Lower leg skin (tissue), 4 donors: ENCODE measurements around the gene OPTC. TPM values are rescaled to one million over a fixed set of nuclear protein-coding genes. Genes with fewer than 3 reads are reported as not detected.
"Not testable (repeated sequence)": the region's sequence is repeated elsewhere in the genome, so short reads cannot be mapped to it uniquely, and the experiment has no call there.

ENCODE experiments used
- DNase-seq, 2 donors: peaks; one replicate each; pipeline ENCODE4 v3.0.0-alpha.2; 2019; ENCODE audit warnings: low spot score in 2 of 2
- H3K4me3 ChIP-seq: fragments of 200-600 bp; sonication (generic); 2 replicates; pipeline ENCODE4 v1.5.1; 2017; ENCODE audit warnings: mild to moderate bottlenecking, low read depth; ENCODE audit not compliant: poor library complexity, severe bottlenecking
- POLR2A ChIP-seq, 2 donors: fragments of 450-650 bp; IDR thresholded peaks; one replicate each; pipeline ENCODE4 v1.6.1; 2016 to 2017; ENCODE audit warnings: antibody characterized with exemption in 2 of 2, mild to moderate bottlenecking in 1 of 2, moderate library complexity in 1 of 2
- WGBS, 2 donors: methylation state at CpG; one replicate each; pipeline ENCODE4 v1.1.5; 2018; 5-methylcytosine and 5-hydroxymethylcytosine counted together
- intact Hi-C: fragments of 100-400 bp; cut with DNase I; formaldehyde crosslinking; loops from one replicate; pipeline ENCODE4 v1.15.0; 2023; ENCODE audit warnings: low total_unique reads
- total RNA-seq, 4 donors: library from RNA; depleted of rRNA; stranded (reverse); fragments of >200 nt; gene quantifications; one replicate each; pipeline ENCODE4 v1.1.0, GENCODE V29; 2016
- TF ChIP-seq, protein P1 (sequence below), 3 donors: fragments of 450-650 bp; IDR thresholded peaks; one replicate each; pipeline ENCODE4 v1.5.1; 2016; ENCODE audit warnings: antibody characterized with exemption in 3 of 3, mild to moderate bottlenecking in 3 of 3, moderate library complexity in 2 of 3

OPTC gene
- total RNA-seq, 4 donors from 2014 or later = not detected

DNA sequence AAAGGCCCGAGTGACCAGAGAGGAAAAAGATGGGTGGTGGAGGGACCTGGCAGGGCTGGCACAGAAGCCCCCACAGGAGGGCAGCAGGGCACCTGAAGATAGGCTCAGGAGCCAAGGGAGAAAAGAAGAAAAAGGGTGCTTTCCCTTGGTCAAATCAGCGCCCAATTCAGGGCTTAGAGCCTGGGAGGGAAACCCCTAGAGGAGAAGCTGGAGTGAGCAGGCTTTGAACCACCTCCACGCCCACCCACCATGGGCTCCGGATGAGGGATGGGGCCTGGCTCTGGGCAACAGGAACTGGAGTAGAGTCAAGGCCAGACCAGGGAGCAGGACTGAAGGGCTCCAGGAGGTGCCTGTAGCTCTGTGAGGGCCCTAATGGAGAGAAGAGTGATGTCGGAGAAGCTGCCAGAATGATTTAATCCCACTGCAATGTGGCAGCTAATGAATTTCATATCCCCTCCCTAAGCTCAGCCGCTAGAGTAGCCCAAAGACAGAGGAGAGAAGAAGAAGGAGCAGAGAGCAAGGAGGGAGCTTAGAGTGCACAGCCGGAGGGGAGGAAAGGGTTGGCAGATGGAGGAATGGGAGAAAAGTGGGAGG lies 30.4 kb upstream of the OPTC start:
- no peak overlapping the region for H3K4me3 ChIP-seq
- intact Hi-C loops = no loop called here
- DNase-seq = peak in 1 of 2 donors; percentile 85
- no peak for TF ChIP-seq POLR2A (IDR thresholded peaks at IDR 0.05)
- TF ChIP-seq, protein P1, sequence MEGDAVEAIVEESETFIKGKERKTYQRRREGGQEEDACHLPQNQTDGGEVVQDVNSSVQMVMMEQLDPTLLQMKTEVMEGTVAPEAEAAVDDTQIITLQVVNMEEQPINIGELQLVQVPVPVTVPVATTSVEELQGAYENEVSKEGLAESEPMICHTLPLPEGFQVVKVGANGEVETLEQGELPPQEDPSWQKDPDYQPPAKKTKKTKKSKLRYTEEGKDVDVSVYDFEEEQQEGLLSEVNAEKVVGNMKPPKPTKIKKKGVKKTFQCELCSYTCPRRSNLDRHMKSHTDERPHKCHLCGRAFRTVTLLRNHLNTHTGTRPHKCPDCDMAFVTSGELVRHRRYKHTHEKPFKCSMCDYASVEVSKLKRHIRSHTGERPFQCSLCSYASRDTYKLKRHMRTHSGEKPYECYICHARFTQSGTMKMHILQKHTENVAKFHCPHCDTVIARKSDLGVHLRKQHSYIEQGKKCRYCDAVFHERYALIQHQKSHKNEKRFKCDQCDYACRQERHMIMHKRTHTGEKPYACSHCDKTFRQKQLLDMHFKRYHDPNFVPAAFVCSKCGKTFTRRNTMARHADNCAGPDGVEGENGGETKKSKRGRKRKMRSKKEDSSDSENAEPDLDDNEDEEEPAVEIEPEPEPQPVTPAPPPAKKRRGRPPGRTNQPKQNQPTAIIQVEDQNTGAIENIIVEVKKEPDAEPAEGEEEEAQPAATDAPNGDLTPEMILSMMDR (IDR thresholded peaks at IDR 0.05) = no peak
- 60 to 61% methylated on average over 7 of the region's 7 CpGs for WGBS, 2 donors

DNA sequence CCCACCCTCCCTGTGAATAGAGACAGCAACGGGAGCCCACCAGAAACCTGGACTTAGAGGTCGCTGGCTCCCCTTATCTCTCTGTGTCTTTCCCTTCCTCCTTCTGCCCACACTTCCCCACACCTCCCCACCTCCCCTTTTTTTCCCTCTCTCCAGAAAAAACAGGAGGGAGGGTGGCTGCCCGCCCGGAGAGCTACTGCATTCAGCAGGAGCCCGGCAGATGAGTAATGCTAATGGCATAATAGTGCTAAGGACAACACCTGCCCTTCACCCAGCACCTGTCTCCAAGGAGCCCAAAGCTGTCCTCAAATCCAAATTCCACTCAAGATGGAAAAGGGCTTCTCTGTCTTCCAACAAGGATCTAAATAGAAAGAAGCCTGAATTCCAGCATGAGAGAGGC lies 29.7 kb upstream of the OPTC start:
- intact Hi-C loops = no loop called here
- H3K4me3 ChIP-seq = no peak overlapping the region
- WGBS, 2 donors = 45 to 57% methylated on average over 5 of the region's 5 CpGs
- peak in 1 of 2 donors; percentile 91 for DNase-seq
- no peak for TF ChIP-seq POLR2A (IDR thresholded peaks at IDR 0.05)
- TF ChIP-seq, protein P1 (IDR thresholded peaks at IDR 0.05) = no peak

DNA sequence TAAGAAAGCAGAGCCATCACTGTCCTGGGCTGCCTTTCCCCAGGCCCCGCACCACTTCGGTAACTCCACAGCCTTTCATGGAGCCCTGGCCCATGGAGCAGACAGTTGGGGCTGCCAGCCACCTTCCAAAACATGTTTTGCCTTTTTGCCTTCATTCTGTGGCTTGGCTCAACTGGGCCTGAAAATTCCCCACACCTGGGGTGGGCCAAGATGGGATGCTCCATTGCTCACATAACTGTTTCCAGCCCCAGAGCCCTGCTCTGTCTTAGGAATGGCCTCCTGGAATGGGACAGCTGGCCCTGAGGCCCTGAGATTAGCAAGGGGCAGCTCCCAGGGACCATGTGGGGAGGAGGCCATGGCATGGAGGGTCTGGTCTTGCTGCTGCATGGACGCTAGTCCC lies 29.2 kb upstream of the OPTC start:
- intact Hi-C loops = no loop called here
- no peak overlapping the region for H3K4me3 ChIP-seq
- peak in 1 of 2 donors; percentile 83 for DNase-seq
- TF ChIP-seq POLR2A (IDR thresholded peaks at IDR 0.05) = no peak
- TF ChIP-seq, protein P1 (IDR thresholded peaks at IDR 0.05) = no peak
- 88 to 93% methylated on average over 3 of the region's 3 CpGs for WGBS, 2 donors

DNA sequence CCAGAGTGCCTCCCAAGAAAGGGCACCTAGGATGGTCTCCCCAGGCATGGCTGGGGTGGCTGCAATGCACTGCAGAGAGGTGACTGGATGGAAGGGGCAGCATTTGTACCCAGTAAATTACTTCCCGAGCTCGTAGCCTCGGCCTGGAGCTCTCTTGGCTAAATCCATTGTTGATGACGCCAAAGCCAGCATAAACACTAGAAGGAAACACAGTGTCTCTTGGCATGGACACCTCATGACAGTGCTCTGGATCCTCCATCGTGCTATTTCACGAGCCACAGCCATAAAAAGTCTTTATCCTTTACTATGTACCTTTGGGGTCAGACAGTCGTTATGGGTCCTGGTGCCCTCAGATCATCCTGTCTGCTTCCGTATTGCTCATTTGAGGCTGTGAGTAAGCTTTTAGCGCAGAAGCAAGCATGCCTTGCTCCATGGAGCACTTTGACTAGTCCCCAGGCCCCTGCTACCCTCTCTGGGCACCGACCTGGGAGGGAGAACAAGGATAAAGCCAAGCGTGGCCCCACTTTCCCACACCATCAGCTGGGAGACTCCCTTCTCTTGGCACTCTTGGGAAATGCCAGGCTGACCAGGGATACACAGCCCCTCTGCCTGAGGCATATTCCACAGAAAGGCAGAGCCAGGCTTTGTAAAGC lies 28.7 kb upstream of the OPTC start:
- peak; percentile 70 to 87 for DNase-seq
- H3K4me3 ChIP-seq = no peak overlapping the region
- 60 to 63% methylated on average over 11 of the region's 11 CpGs for WGBS, 2 donors
- no peak for TF ChIP-seq POLR2A (IDR thresholded peaks at IDR 0.05)
- TF ChIP-seq, protein P1 (IDR thresholded peaks at IDR 0.05) = no peak
- intact Hi-C loops = no loop called here

DNA sequence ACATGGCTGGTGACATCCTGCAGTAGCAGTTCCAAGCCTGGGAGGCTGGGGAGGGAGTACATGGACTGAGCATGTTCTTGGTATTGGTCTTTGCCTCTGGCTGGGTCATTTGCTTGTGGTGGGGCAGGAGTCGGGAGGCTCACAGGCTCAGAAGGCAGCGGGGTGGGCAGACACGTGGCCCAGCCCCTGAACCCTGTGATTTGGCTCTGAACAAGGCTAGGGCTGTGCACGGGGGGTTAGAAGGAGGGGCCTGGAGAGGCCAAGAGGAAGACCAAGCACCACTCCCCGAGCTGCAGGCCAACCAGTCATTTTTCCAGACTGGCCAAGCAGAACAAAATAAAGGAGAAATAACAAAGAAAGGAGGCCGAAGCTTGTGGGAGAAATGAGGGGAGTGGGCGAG lies 28.0 kb upstream of the OPTC start:
- TF ChIP-seq POLR2A (IDR thresholded peaks at IDR 0.05) = no peak
- TF ChIP-seq, protein P1 (IDR thresholded peaks at IDR 0.05) = no peak
- intact Hi-C loops = no loop called here
- H3K4me3 ChIP-seq = no peak overlapping the region
- peak; percentile 82 to 93 for DNase-seq
- 28 to 32% methylated on average over 7 of the region's 7 CpGs for WGBS, 2 donors

DNA sequence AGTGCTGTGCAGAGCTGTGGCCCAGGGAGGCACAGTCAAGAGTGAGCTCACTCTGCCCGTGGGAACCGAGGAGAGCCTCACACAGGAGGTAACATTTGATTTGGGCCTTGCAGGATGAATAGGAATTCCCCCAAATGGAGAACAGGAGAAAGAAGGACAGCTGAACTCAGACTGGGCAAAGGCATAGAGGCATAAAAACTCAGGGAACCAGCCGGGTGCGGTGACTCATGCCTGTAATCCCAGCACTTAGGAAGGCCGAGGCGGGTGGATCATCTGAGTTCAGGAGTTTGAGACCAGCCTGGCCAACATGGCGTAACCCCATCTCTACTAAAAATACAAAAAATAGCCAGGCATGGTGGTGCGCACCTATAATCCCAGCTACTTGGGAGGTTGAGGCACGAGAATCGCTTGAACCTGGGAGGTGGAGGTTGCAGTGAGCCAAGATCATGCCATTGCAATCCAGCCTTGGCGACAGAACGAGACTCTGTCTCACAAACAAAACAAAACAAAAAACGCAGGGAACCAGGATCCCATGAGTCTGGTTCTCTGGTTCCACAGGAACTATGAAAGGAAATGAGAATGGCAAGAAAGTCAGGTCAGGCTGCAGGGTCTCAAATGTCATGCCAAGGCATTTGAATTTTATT lies 26.9 kb upstream of the OPTC start:
- 65 to 71% methylated on average over 13 of the region's 13 CpGs for WGBS, 2 donors
- H3K4me3 ChIP-seq, intact Hi-C loops: not testable (repeated sequence)
- peak in 1 of 2 donors; percentile 84 for DNase-seq
